ENCODE measurements around the gene SQOR. TPM values are rescaled to one million over a fixed set of nuclear protein-coding genes. Genes with fewer than 3 reads are reported as not detected.

SQOR gene
- total RNA-seq, 1 donor from 2014 or later: 124 TPM

DNA sequence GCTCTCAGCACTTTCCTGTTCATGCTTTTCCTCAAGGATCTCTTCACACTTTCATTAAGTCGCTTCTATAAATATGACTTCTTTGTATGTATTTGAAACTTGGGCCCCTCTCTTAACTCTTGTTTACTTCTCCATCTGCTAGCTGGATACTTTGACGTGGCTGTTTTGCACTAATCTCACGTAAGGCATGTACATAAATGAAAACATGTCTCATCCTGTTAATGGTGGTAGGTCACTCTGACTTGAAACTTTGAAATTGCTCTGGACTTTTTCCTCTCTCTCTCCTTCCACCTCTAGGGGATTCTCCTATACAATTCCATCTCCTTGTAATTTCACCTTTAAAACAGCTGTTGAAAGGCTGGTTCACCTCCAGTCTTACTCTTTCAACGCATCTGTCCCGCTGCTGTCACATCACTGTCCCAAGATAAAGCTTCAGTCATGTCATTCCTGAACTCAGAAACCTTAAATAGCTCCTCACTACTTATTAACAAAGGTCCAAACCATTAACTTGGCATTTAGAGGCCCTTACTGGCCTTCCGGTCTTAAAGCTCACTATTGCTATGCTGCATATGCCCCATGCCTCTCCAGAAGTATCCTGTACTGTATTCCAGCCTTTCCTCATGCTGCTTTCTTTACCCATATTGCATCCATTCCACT, 46.5 kb upstream of the SQOR start:
- DNase-seq (ENCODE audit: low read depth): no peak
- H3K4me3 ChIP-seq (ENCODE audit: low read depth, low read length): peak overlapping the region; percentile 68
- TF ChIP-seq, protein P1, sequence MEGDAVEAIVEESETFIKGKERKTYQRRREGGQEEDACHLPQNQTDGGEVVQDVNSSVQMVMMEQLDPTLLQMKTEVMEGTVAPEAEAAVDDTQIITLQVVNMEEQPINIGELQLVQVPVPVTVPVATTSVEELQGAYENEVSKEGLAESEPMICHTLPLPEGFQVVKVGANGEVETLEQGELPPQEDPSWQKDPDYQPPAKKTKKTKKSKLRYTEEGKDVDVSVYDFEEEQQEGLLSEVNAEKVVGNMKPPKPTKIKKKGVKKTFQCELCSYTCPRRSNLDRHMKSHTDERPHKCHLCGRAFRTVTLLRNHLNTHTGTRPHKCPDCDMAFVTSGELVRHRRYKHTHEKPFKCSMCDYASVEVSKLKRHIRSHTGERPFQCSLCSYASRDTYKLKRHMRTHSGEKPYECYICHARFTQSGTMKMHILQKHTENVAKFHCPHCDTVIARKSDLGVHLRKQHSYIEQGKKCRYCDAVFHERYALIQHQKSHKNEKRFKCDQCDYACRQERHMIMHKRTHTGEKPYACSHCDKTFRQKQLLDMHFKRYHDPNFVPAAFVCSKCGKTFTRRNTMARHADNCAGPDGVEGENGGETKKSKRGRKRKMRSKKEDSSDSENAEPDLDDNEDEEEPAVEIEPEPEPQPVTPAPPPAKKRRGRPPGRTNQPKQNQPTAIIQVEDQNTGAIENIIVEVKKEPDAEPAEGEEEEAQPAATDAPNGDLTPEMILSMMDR (conservative IDR thresholded peaks at IDR 0.05; ENCODE audit: low read depth, low read length): no peak

- peak overlapping the region; percentile 68 for H3K4me3 ChIP-seq (ENCODE audit: low read depth, low read length)
- DNase-seq (ENCODE audit: low read depth): no peak
- TF ChIP-seq, protein P1 (conservative IDR thresholded peaks at IDR 0.05; ENCODE audit: low read depth, low read length): no peak
Measured at GRCh38 chr15:45589256-45589655, 45.6 kb upstream of the SQOR start.

GRCh38 chr15:45594319-45594718, 40.5 kb upstream of the SQOR start:
- TF ChIP-seq, protein P1 (conservative IDR thresholded peaks at IDR 0.05; ENCODE audit: low read depth, low read length): no peak
- DNase-seq (ENCODE audit: low read depth): no peak

DNA sequence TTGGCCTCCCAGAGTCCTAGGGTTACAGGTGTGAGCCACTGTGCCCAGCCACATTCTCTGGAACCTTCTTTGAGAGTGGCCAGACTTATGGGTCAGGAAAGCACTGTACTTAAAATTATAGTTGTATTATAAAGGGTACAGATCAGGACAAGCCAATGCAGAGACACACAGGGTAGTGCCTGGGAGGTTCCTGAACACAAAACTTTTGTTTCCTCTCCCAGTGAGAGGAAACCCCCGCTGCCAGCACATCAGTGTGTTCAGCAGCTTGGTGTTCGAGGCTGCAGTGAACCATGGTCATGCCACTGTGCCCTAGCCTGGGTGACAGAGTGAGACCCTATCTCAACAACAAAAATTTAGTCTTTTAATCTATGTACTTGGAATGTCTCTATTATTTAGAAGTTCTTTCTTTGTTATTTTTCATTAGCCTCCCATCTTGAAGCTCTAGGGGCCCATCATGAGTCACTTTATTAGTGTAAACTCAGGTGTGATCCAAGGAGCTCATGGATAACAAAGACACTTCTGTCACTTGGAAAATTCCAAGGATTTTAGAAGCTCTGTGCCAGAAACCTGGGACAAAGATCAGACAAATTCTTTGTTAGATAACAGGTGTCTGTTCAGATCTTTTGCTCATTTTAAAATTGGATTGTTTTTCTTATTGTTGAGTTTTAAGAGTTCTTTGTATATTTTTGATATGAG, 39.8 kb upstream of the SQOR start:
- DNase-seq (ENCODE audit: low read depth): no peak
- no peak overlapping the region for H3K4me3 ChIP-seq (ENCODE audit: low read depth, low read length)
- TF ChIP-seq, protein P1 (conservative IDR thresholded peaks at IDR 0.05; ENCODE audit: low read depth, low read length): no peak

More at GRCh38 chr15:45594319-45594718, 40.5 kb upstream of the SQOR start:
- H3K4me3 ChIP-seq (ENCODE audit: low read depth, low read length): no peak overlapping the region

DNA sequence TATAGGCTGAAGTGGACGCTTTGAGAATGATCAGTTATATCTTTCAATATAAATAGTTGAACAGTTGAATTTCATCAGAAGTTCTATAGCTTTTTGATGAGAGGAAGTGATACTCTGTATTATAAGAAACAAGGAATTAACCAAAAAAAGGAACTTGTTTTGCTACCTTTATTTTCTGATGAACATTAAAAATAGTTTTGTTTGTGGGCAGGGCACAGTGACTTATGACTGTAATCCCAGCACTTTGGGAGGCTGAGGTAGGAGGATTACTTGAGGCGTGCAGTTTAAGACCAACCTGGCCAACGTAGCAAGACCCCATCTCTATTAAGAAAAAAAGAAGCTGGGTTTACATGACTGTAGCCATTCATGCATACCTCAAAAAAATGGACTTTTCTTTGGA, 30.9 kb upstream of the SQOR start:
- no peak overlapping the region for H3K4me3 ChIP-seq (ENCODE audit: low read depth, low read length)
- TF ChIP-seq, protein P1 (conservative IDR thresholded peaks at IDR 0.05; ENCODE audit: low read depth, low read length): no peak
- no peak for DNase-seq (ENCODE audit: low read depth)

GRCh38 chr15:45604326-45604725, 30.5 kb upstream of the SQOR start:
- TF ChIP-seq, protein P1 (conservative IDR thresholded peaks at IDR 0.05; ENCODE audit: low read depth, low read length): no peak
- DNase-seq (ENCODE audit: low read depth): no peak
- no peak overlapping the region for H3K4me3 ChIP-seq (ENCODE audit: low read depth, low read length)
